ENCODE measurements around the gene AGRP. TPM values are rescaled to one million over a fixed set of nuclear protein-coding genes. Genes with fewer than 3 reads are reported as not detected.

AGRP gene
- total RNA-seq, 1 donor from 2014 or later: not detected

- no peak for DNase-seq (ENCODE audit: low read depth)
- no peak for TF ChIP-seq CTCF (conservative IDR thresholded peaks at IDR 0.05; ENCODE audit: low read depth, low read length)
- no peak overlapping the region for H3K4me3 ChIP-seq (ENCODE audit: low read depth, low read length)
These were observed 37.1 kb downstream of the AGRP start for GRCh38 chr16:67445913-67446907.

GRCh38 chr16:67445441-67445912, 37.9 kb downstream of the AGRP start:
- DNase-seq (ENCODE audit: low read depth): no peak
- peak; percentile 31 for TF ChIP-seq CTCF (conservative IDR thresholded peaks at IDR 0.05; ENCODE audit: low read depth, low read length)
- H3K4me3 ChIP-seq (ENCODE audit: low read depth, low read length): no peak overlapping the region

GRCh38 chr16:67445126-67445426, 38.3 kb downstream of the AGRP start:
- DNase-seq (ENCODE audit: low read depth): no peak
- no peak overlapping the region for H3K4me3 ChIP-seq (ENCODE audit: low read depth, low read length)
- TF ChIP-seq CTCF (conservative IDR thresholded peaks at IDR 0.05; ENCODE audit: low read depth, low read length): no peak

GRCh38 chr16:67444259-67445125, 38.9 kb downstream of the AGRP start:
- TF ChIP-seq CTCF (conservative IDR thresholded peaks at IDR 0.05; ENCODE audit: low read depth, low read length): no peak
- DNase-seq (ENCODE audit: low read depth): peak; percentile 22
- H3K4me3 ChIP-seq (ENCODE audit: low read depth, low read length): no peak overlapping the region

- TF ChIP-seq CTCF (conservative IDR thresholded peaks at IDR 0.05; ENCODE audit: low read depth, low read length): no peak
These were observed 40.1 kb downstream of the AGRP start for GRCh38 chr16:67443265-67443664.

GRCh38 chr16:67442581-67443255, 40.6 kb downstream of the AGRP start:
- DNase-seq (ENCODE audit: low read depth): no peak
- TF ChIP-seq CTCF (conservative IDR thresholded peaks at IDR 0.05; ENCODE audit: low read depth, low read length): no peak
- H3K4me3 ChIP-seq (ENCODE audit: low read depth, low read length): no peak overlapping the region

More at GRCh38 chr16:67443265-67443664, 40.1 kb downstream of the AGRP start:
- no peak overlapping the region for H3K4me3 ChIP-seq (ENCODE audit: low read depth, low read length)
- no peak for DNase-seq (ENCODE audit: low read depth)

Data from epithelial cell of proximal tubule (primary cell).